Pericardium fibroblast (primary cell): ENCODE data around the gene MSGN1. TPM values are rescaled to one million over a fixed set of nuclear protein-coding genes. Genes with fewer than 3 reads are reported as not detected.

Source experiments
- total RNA-seq: library from RNA; depleted of rRNA; stranded (reverse); fragments of >200 nt; gene quantifications from 2 replicates; pipeline ENCODE4 v1.2.3, GENCODE V29; 2015

MSGN1 gene
- not detected in 2 replicates for total RNA-seq

DNA sequence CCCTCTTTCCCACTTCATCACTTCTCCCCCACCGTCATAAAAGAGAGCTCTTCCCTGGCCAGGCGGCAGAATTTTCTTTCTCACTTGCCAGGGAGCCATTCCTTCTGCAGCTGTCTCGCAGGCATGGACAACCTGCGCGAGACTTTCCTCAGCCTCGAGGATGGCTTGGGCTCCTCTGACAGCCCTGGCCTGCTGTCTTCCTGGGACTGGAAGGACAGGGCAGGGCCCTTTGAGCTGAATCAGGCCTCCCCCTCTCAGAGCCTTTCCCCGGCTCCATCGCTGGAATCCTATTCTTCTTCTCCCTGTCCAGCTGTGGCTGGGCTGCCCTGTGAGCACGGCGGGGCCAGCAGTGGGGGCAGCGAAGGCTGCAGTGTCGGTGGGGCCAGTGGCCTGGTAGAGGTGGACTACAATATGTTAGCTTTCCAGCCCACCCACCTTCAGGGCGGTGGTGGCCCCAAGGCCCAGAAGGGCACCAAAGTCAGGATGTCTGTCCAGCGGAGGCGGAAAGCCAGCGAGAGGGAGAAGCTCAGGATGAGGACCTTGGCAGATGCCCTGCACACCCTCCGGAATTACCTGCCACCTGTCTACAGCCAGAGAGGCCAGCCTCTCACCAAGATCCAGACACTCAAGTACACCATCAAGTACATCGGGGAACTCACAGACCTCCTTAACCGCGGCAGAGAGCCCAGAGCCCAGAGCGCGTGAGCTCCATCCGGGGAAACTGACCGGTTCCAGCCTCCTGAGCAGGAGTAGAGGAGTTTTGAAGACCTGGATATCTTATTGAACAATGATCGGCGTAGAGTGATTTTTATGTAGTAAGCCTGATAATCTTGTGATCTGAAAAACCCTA is at the start of gene MSGN1:
TSS of gene MSGN1 (plus strand) at position 65 of the 850 bp plus-strand sequence. CDS start at position 124, 59 bp downstream.

Other genes with a start within 250 kb of the MSGN1 start
- 14.1 and 15.4 TPM in 2 replicates for gene SMC6, start 62.6 kb upstream of the MSGN1 start, total RNA-seq
- gene GEN1, start 62.3 kb upstream of the MSGN1 start, total RNA-seq: 1.8 and 7.8 TPM in 2 replicates
- 1.2 TPM in 1 of 2 replicates, not detected in the other for gene KCNS3, start 62.2 kb downstream of the MSGN1 start, total RNA-seq